ENCODE measurements around the gene SRD5A3. TPM values are rescaled to one million over a fixed set of nuclear protein-coding genes. Genes with fewer than 3 reads are reported as not detected.
A peak's percentile ranks its signal among the peaks of the same experiment; 100 is the strongest.

Gene SRD5A3
- total RNA-seq, 1 donor from 2014 or later = 12.7 TPM

DNA sequence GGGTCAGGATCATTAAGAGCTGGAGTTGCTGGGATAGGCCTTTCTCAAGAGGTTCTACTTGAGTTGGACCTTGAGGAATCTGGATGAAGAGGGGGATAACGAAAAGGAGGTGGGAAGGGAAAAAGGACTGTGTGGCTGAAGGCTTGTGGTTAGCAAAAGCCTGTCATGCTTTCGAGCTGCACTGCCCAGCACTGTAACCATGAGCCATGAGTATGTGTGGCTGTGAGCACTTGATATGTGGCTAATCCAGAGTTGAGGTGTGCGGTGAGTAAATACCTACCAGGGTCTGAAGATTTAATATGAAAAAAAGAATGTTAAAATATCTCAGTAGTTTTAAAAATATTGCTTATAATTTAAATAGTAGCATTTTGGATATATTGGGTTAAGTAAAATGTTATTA lies 61.1 kb downstream of the SRD5A3 start:
- no peaks in the 10 kb centered on the region for H3K36me3 Mint-ChIP-seq (ENCODE audit: unreplicated experiment)
- peaks cover 19% of the 10 kb centered on the region for H3K4me1 Mint-ChIP-seq (ENCODE audit: low read depth, unreplicated experiment)
- H3K27me3 Mint-ChIP-seq (ENCODE audit: unreplicated experiment) = peaks cover 3% of the 10 kb centered on the region
- no peak overlapping the region for H3K4me3 Mint-ChIP-seq (ENCODE audit: unreplicated experiment)
- TF ChIP-seq, protein P1, sequence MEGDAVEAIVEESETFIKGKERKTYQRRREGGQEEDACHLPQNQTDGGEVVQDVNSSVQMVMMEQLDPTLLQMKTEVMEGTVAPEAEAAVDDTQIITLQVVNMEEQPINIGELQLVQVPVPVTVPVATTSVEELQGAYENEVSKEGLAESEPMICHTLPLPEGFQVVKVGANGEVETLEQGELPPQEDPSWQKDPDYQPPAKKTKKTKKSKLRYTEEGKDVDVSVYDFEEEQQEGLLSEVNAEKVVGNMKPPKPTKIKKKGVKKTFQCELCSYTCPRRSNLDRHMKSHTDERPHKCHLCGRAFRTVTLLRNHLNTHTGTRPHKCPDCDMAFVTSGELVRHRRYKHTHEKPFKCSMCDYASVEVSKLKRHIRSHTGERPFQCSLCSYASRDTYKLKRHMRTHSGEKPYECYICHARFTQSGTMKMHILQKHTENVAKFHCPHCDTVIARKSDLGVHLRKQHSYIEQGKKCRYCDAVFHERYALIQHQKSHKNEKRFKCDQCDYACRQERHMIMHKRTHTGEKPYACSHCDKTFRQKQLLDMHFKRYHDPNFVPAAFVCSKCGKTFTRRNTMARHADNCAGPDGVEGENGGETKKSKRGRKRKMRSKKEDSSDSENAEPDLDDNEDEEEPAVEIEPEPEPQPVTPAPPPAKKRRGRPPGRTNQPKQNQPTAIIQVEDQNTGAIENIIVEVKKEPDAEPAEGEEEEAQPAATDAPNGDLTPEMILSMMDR (IDR thresholded peaks at IDR 0.05; ENCODE audit: partially characterized antibody, unreplicated experiment) = no peak
- no peak for DNase-seq
- no peak overlapping the region for H3K27ac Mint-ChIP-seq (ENCODE audit: unreplicated experiment)
- no peaks in the 10 kb centered on the region for H3K9me3 Mint-ChIP-seq (ENCODE audit: unreplicated experiment)

DNA sequence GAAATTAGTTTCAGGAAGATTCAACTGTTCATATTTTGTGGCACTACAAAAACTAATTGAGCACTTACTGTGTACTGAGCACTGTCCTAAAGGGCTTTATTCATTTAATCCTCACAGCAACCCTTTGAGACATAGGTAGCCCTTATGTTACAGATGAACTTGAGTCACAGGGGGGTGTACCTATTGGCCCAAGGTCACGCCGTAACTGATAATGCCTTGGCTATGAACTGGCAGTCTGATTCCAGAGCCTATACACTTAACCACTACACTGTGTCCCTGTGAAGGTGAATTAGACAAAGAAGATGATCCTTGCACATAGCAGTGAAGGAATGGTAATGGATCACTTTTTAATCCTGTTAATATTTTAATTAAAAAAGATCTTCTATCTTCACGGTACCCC lies 61.7 kb downstream of the SRD5A3 start:
- Mint-ChIP-seq H3K4me1 (ENCODE audit: low read depth, unreplicated experiment) (peaks cover 19% of the 10 kb centered on the region), H3K27ac (ENCODE audit: unreplicated experiment) (peak overlapping the region; percentile 48), H3K27me3 (ENCODE audit: unreplicated experiment) (peaks cover 3% of the 10 kb centered on the region), H3K36me3 (ENCODE audit: unreplicated experiment) (no peaks in the 10 kb centered on the region), H3K9me3 (ENCODE audit: unreplicated experiment) (no peaks in the 10 kb centered on the region), H3K4me3 (ENCODE audit: unreplicated experiment) (no peak overlapping the region)
- no peak for DNase-seq
- TF ChIP-seq, protein P1 (IDR thresholded peaks at IDR 0.05; ENCODE audit: partially characterized antibody, unreplicated experiment) = no peak

- Mint-ChIP-seq H3K27me3 (ENCODE audit: unreplicated experiment) (peaks cover 3% of the 10 kb centered on the region), H3K4me3 (ENCODE audit: unreplicated experiment) (peak overlapping the region; percentile 35)
Observed at GRCh38 chr4:55409468-55410171, 63.6 kb downstream of the SRD5A3 start.

GRCh38 chr4:55410431-55410830 lies 64.4 kb downstream of the SRD5A3 start:
- H3K4me3 Mint-ChIP-seq (ENCODE audit: unreplicated experiment) = no peak overlapping the region
- no peak overlapping the region for H3K27ac Mint-ChIP-seq (ENCODE audit: unreplicated experiment)
- peaks cover 3% of the 10 kb centered on the region for H3K27me3 Mint-ChIP-seq (ENCODE audit: unreplicated experiment)
- H3K36me3 Mint-ChIP-seq (ENCODE audit: unreplicated experiment) = no peaks in the 10 kb centered on the region
- no peak for DNase-seq
- H3K4me1 Mint-ChIP-seq (ENCODE audit: low read depth, unreplicated experiment) = peaks cover 19% of the 10 kb centered on the region
- TF ChIP-seq, protein P1 (IDR thresholded peaks at IDR 0.05; ENCODE audit: partially characterized antibody, unreplicated experiment) = no peak
- no peaks in the 10 kb centered on the region for H3K9me3 Mint-ChIP-seq (ENCODE audit: unreplicated experiment)

More at GRCh38 chr4:55409468-55410171, 63.6 kb downstream of the SRD5A3 start:
- peaks cover 19% of the 10 kb centered on the region for H3K4me1 Mint-ChIP-seq (ENCODE audit: low read depth, unreplicated experiment)
- H3K9me3 Mint-ChIP-seq (ENCODE audit: unreplicated experiment) = no peaks in the 10 kb centered on the region
- H3K36me3 Mint-ChIP-seq (ENCODE audit: unreplicated experiment) = no peaks in the 10 kb centered on the region
- H3K27ac Mint-ChIP-seq (ENCODE audit: unreplicated experiment) = no peak overlapping the region
- TF ChIP-seq, protein P1 (IDR thresholded peaks at IDR 0.05; ENCODE audit: partially characterized antibody, unreplicated experiment) = no peak
- DNase-seq = peak; percentile 49

DNA sequence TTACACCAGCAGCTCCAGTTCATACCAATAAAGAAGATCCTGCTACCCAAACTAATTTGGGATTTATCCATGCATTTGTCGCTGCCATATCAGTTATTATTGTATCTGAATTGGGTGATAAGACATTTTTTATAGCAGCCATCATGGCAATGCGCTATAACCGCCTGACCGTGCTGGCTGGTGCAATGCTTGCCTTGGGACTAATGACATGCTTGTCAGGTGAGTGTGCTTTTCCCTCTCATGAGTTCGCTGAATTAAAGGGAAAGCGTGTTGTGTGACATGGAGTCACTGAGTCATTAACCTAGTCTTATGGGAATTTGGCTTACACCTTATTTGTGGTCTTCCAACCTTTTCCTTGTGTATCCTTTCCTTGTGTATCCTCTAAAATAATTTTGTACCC lies 65.6 kb downstream of the SRD5A3 start:
- H3K36me3 Mint-ChIP-seq (ENCODE audit: unreplicated experiment) = no peaks in the 10 kb centered on the region
- no peak overlapping the region for H3K27ac Mint-ChIP-seq (ENCODE audit: unreplicated experiment)
- H3K4me3 Mint-ChIP-seq (ENCODE audit: unreplicated experiment) = no peak overlapping the region
- no peaks in the 10 kb centered on the region for H3K27me3 Mint-ChIP-seq (ENCODE audit: unreplicated experiment)
- TF ChIP-seq, protein P1 (IDR thresholded peaks at IDR 0.05; ENCODE audit: partially characterized antibody, unreplicated experiment) = no peak
- H3K9me3 Mint-ChIP-seq (ENCODE audit: unreplicated experiment) = no peaks in the 10 kb centered on the region
- DNase-seq = no peak
- peaks cover 17% of the 10 kb centered on the region for H3K4me1 Mint-ChIP-seq (ENCODE audit: low read depth, unreplicated experiment)
